ENCODE results near the gene GFRAL. TPM values are rescaled to one million over a fixed set of nuclear protein-coding genes. Genes with fewer than 3 reads are reported as not detected.

Gene GFRAL
- total RNA-seq, 1 experiment from 2014 or later, result not detected

DNA sequence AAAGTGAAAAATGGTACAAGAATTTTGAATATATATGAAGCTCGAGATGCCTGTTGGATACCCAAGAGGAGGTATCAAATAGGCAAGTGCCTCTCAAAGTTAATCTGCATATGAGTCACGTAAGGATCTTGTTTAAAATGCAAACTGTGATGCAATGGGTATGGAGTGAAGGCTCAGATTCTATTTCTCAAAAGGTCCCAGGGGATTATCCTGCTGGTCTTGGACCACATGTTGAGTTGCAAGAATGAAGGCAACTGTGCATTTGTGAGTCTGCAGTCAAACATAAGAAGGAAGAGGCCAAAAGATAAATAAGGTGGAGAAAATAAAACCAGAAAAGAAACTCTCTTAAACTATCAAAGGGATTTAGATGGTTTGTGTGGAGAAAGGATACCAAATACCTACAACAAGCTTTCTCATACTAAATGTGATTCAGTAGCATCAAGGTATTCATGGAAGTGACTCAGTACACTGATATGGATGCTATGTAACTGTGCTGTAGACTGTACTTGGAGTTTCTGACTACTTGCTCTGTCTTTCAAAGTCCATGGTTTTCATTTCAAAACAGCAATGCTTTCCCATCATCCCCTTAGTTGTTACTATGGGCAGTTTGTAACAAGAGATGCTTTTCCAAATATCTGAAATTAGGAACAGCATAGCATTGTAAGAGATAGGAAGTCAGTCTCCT, 106.3 kb downstream of the GFRAL start:
- Histone ChIP-seq H3K9me3 (ENCODE audit: control insufficient read depth, insufficient read depth, low read depth, low read length) (no peaks in the 10 kb centered on the region), H3K27ac (ENCODE audit: low read length) (no peak overlapping the region), H3K27me3 (ENCODE audit: control insufficient read depth, insufficient read depth, low read length) (no peaks in the 10 kb centered on the region), H3K36me3 (ENCODE audit: control insufficient read depth, insufficient read depth, low read length) (no peaks in the 10 kb centered on the region), H3K4me1 (ENCODE audit: control insufficient read depth, insufficient read depth, low read length) (no peaks in the 10 kb centered on the region), H3K4me3 (ENCODE audit: low read depth in 2 of 2, low read length in 2 of 2) (no peak overlapping the region)
- no peak for ATAC-seq
- intact Hi-C loops (cut with micrococcal nuclease; ENCODE audit: unreplicated experiment), result no loop called here
- no peak for TF ChIP-seq CTCF (IDR thresholded peaks at IDR 0.05)
- TF ChIP-seq SIN3A (IDR thresholded peaks at IDR 0.05; ENCODE audit: borderline replicate concordance, insufficient read depth, low read depth, low read length), result no peak
- TF ChIP-seq REST (IDR thresholded peaks at IDR 0.05; ENCODE audit: insufficient read depth in 1 of 2, low read depth in 2 of 2, low read length in 1 of 2), result no peak
- no peak for TF ChIP-seq TCF7L2 (IDR thresholded peaks at IDR 0.05; ENCODE audit: low read depth, low read length)
- TF ChIP-seq POLR2AphosphoS5 (IDR thresholded peaks at IDR 0.05; ENCODE audit: low read depth, low read length), result no peak
- ChIA-PET CTCF (no interaction called here), POLR2A (no interaction called here)
- DNase-seq (ENCODE audit: low read depth, low spot score), result no peak
- in situ Hi-C loops (cut with HindIII; ENCODE audit: low pct_unique_long_range_greater_than_20kb, low sequenced_read_pairs), result no loop called here
- no TSS peak for BruUV-seq (replicated peaks)

- ATAC-seq (no peak), DNase-seq (ENCODE audit: low read depth, low spot score) (no peak)
- TF ChIP-seq CTCF (IDR thresholded peaks at IDR 0.05) (no peak), SIN3A (IDR thresholded peaks at IDR 0.05; ENCODE audit: borderline replicate concordance, insufficient read depth, low read depth, low read length) (no peak), REST (IDR thresholded peaks at IDR 0.05; ENCODE audit: insufficient read depth in 1 of 2, low read depth in 2 of 2, low read length in 1 of 2) (no peak), POLR2AphosphoS5 (IDR thresholded peaks at IDR 0.05; ENCODE audit: low read depth, low read length) (no peak), TCF7L2 (IDR thresholded peaks at IDR 0.05; ENCODE audit: low read depth, low read length) (no peak)
- H3K4me1 ChIP-seq (ENCODE audit: control insufficient read depth, insufficient read depth, low read length), result no peaks in the 10 kb centered on the region
- no peaks in the 10 kb centered on the region for H3K9me3 ChIP-seq (ENCODE audit: control insufficient read depth, insufficient read depth, low read depth, low read length)
- intact Hi-C loops (cut with micrococcal nuclease; ENCODE audit: unreplicated experiment), result no loop called here
- ChIA-PET CTCF (no interaction called here), POLR2A (interaction anchor here (0.6 kb wide), 1 partner anchor 443 kb away, joined by 3 read pairs; no protein-coding TSS in a partner anchor)
- no peak overlapping the region for H3K4me3 ChIP-seq (ENCODE audit: low read depth in 2 of 2, low read length in 2 of 2)
- H3K27me3 ChIP-seq (ENCODE audit: control insufficient read depth, insufficient read depth, low read length), result no peaks in the 10 kb centered on the region
- H3K36me3 ChIP-seq (ENCODE audit: control insufficient read depth, insufficient read depth, low read length), result no peaks in the 10 kb centered on the region
- H3K27ac ChIP-seq (ENCODE audit: low read length), result no peak overlapping the region
- in situ Hi-C loops (cut with HindIII; ENCODE audit: low pct_unique_long_range_greater_than_20kb, low sequenced_read_pairs), result no loop called here
- no TSS peak for BruUV-seq (replicated peaks)
Observed at GRCh38 chr6:55437141-55437540, 109.9 kb downstream of the GFRAL start.
